ENCODE results near the gene POTEI. TPM values are rescaled to one million over a fixed set of nuclear protein-coding genes. Genes with fewer than 3 reads are reported as not detected.
"Not testable (repeated sequence)": the region's sequence is repeated elsewhere in the genome, so short reads cannot be mapped to it uniquely, and the experiment has no call there.

POTEI gene
- not detected in 2 replicates for total RNA-seq

DNA sequence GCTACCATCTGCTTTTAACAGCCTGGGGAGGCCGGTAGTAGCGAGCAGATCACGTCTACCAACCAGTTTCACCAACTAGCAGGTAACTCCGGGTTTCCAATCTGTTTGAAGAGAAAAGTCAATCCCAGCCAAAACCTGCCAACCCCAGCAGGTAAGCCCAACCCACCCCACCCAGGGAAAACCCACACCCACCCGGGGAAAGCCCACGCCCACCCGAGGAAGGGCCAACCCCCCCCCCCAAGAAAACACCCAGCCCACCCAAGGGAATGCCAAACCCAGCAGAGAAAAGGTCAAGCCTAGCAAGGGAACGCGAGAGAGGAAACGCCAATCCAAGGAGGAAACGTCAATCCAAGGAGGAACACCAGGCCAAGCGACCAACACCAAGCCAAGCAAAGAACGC lies at the start of gene POTEI:
Gene POTEI (minus strand): TSS at position 101 of the 400 bp plus-strand sequence. CDS start 93 bp downstream, at position 8.
- intact Hi-C loops (cut with micrococcal nuclease) = not testable (repeated sequence)

DNA sequence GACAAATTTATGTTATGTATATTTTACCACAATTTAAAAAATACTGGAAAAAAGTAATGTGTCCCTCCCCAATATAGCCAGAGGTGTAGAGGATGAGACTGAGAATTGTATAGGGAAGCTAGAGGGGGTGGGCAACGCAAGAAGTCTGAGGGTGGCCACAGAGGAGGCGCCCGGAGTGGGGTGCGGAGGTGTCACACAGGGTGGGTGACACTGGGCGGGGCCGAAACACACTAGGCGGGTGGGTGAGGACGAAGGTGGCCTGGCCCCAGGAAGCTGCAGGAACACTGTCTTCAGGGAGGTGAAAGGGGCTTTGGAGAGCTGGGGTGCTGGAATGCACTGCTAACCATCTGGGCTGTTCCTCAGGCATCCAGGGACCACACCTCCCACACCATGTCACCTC lies 47.3 kb upstream of the POTEI start:
- intact Hi-C loops (cut with micrococcal nuclease) = not testable (repeated sequence)

DNA sequence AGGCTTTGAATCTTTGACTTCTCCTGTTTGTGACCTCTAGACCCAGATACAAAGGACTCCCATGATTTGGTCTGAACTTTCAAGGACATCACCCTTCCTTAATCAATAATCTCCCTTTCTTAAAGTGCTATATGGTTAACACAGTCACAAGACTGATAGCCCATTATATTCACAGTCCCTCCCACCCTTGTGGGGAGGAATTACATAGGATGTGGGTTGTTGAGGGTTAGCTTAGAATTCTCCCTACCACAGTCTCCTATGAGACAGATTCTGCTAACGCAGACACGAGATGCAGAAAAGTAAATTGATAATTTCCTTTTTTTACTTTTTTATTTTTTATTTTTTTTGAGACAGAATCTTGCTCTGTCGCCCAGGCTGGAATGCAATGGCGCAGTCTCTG lies 45.0 kb upstream of the POTEI start:
- intact Hi-C loops (cut with micrococcal nuclease) = not testable (repeated sequence)

DNA sequence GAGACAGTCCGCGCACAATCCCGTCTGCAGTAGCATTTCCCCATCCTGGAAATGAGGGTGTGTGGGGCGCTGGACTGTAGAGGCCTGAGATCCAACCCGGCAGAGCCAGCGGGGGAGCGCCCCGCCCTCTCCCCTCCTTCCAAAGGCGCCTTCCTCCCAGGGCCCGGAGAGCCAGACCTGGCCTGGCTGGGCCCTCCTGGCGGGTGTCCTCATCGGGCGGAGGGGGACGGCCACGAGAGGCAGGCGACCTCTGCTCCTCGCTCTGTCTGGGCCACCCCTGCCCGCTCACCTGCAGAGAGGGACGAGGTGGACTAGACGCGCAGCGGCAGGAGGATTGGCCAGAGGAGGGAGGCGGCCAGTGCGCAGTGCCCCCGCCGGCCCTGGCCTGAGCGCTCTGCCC lies 40.3 kb upstream of the POTEI start:
- intact Hi-C loops (cut with micrococcal nuclease) = not testable (repeated sequence)

DNA sequence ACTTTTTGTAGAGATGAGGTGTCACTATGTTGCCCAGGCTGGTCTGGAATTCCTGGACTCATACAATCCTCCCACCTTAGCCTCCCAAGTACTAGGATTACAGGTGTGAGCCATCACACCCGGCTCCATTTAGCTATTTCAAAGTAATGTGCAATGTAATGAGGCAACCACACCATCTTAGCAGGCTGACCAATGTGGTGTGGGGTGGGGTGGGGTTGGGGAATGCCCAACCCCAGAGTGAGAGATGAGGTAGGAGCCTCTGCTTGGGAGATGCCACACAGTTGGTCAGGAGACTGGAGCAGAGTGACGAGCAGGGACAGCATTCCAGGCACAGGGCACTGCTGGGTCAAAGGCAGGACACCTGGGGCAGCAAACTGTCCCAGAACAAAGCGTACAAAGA lies 39.3 kb upstream of the POTEI start:
- intact Hi-C loops (cut with micrococcal nuclease) = not testable (repeated sequence)

DNA sequence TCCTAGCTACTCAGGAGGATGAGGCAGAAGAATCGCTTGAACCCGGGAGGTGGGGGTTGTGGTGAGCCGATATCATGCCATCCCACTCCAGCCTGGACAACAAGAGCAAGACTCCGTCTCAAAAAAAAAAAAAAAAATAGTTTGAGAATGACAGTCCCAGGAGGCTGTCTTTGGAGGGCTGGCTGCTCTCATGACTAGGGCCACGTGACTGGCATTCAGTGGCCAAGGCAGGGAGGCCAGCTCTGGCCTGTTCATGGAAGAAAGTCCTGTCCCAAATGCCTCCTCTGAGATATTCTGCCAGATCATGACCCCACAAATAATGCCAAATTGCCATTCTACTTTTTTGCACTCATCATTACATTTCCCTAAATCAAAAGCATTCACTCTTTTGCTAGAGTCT lies 35.9 kb upstream of the POTEI start:
- intact Hi-C loops (cut with micrococcal nuclease) = not testable (repeated sequence)

DNA sequence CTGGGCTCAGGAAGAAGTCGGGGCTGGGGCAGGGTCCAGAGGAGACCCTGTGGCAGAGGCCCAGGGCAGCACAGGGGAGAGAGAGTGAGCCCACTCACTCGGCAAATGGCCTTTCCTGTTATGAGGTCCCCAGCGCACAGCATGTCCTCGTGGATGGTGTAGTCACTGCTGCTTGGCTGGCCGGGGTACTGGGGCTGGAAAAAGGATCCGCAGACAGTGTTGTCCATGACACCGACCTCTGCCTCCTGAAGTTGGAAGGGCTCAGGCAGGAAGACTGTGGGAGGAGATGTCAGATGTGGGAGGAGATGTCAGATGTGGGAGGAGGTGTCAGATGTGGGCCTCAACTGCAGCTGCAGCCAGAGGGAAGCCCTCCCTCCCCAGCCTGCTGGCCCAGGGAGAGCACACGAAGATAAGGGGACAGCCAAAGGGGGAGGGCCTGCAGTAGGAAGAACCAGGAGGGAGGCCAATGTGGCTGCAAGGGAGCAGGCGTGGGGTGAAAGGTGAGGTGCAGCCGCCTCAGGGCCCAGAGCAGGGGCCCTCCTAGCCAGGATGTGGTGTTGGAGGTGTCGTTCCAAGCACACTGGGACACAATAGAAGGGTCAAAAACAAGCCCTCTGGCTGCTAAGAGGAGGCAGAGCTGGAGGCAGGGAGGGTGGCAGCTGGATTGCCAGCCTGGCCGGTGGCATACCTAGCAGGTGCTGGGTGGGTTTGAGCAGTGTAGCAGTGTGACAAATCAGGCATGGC lies 34.8 kb upstream of the POTEI start:
- intact Hi-C loops (cut with micrococcal nuclease) = not testable (repeated sequence)

DNA sequence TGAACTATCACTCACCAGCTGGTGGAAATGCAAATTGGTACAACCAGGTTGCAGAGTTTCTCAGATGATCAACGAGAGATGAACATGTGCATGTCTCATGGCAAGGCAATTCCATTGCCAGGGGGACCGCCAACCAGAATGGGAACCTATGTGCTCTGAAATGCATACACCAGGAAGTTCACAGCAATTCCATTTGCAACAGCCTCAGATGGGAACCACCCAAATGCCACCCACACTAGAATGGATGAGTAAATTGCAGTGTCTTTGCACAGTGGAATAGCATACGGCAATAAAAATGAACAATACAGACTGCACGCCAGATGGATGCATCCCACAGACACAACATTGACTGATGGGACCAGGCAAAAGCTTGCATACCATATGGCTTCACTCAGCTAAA lies 33.7 kb upstream of the POTEI start:
- intact Hi-C loops (cut with micrococcal nuclease) = not testable (repeated sequence)

DNA sequence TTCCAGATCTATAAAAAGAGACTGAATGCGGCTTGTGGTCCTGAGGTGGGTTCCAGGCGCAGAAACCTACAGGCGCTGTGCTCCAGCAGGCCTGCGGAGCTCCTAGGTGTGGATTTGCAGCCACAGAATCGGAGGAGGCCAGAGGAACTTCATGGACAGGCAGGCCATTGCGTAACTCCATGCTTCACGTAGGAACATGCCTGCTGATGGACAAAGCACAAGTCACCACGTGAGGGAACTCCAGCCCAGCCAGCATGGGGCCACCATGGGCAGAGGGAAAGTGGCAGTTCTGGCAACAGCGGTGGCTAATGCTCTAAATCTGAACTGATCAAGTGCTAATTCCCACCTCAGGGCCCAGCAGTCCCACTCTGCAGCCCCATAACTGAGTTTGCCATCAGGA lies 29.1 kb upstream of the POTEI start:
- intact Hi-C loops (cut with micrococcal nuclease) = not testable (repeated sequence)

DNA sequence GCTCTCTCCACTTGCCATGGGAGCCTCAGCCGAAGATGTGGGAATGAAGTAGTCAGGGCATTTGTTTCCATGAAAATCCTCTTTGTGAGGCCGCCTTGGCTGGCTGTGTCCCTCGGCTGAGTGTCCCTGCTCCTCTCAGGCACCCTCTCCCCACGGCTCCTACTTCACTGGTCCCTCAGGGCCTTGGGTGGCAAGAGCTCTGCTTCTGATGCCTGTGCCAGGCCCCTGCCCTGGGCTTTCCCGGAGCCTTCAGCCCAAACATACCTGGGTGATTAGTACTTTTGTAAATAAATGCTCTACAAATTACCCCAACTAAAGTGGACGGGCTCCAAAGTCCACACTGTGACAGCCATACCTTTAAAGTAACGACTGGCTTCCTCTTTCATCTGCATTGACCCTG lies 27.5 kb upstream of the POTEI start:
- intact Hi-C loops (cut with micrococcal nuclease) = not testable (repeated sequence)

DNA sequence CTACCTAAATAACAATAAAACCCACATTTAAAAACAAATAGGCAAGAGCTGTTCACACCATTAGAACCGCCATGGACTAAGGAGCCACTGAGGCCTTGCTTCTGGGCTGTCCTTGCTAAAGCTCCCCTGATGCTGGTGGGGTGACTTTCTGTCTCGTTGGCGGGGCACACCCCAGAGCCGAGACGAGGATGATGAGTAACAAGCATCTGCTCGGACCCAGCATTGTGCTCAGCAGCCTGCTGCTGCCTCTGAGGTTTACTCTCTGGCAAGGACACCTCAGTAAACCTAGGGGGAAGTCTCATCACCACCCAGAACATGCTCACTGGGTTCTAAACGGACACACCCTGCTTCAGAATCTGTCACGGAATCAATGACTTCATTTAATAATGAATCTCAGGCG lies 22.5 kb upstream of the POTEI start:
- intact Hi-C loops (cut with micrococcal nuclease) = not testable (repeated sequence)

DNA sequence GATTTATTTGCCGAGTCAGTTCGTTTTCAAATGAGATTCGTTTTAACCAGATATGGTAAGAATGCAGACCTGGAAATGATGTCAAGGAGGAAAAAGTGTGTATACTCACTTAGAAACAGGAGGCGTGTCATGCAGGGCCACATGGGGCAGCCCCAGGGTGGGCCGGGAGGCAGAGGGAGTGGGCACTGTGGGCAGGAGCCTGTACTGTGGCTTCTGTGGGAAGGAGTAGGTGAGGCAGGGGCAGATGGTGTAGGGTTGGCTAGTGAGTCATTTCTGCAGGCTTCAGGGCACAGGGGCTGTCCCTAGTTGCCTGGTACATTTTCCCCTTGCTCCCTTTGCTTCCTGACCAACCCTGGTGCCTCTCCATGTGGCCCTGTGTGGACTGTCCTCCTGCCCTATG lies 22.1 kb upstream of the POTEI start:
- intact Hi-C loops (cut with micrococcal nuclease) = not testable (repeated sequence)

DNA sequence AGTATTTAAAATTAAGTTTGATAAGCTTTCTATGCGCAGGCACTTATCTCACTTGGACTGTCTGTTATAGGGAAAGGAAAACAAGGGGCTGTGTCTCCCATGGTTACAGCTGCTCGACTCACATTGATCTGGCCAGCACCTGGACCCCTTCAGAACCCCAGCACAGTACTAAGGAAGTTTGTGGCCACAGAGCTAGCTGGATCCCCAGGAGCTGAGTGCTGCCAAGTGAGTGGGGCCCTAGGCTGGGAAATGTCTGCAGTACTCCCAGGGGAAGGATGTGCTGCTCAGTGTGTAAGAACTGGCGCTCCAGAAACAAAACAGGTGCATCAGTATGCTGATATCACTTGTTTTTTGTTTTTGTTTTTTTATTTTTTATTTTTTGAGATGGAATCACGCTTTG lies 21.1 kb upstream of the POTEI start:
- intact Hi-C loops (cut with micrococcal nuclease) = not testable (repeated sequence)

DNA sequence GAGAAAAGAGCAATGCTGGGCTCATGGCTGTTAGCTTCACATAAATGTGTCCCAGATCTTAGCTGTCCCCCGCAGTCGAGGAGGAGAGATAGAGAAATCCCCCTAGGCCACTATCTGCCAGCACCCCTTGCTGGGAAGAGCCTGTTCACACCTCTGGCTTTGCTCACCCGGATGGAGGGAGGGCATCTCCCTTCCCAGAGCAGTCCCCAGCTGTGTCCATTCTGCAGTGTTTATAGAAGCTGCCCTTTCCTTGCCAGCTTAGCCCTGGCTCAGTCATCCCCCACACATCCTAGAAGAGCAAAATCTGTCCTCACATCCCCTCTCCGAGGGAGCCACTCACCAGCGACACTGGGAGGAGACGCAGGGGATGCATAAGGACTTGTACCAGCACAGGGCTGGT lies 20.4 kb upstream of the POTEI start:
- intact Hi-C loops (cut with micrococcal nuclease) = not testable (repeated sequence)

DNA sequence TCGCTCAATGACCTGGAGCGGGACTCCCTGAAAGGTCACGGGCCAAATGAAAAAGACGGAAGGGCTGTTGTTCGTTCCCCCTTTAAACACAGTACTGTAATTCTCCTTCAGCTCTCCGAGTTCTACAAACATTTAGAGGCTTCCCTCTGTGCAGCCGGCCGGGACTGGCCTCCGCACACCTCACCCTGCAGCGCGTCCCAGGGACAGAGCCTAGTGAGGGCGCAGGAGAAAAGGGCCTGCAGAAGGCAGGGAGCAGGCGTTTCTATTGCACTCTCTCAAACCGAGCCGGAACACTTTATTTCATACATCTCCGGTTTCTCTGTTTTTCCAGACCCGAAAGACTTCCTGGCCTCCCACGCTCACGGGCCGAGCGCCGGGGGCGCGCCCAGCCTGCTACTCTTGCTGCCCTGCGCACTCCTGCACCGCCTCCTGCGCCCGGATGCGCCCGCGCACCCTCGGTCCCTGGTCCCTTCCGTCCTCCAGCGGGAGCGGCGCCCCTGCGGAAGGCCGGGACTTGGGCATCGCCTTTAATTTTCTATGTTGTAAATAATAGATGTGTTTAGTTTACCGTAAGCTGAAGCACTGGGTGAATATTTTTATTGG lies 18.3 kb upstream of the POTEI start:
- intact Hi-C loops (cut with micrococcal nuclease) = not testable (repeated sequence)

DNA sequence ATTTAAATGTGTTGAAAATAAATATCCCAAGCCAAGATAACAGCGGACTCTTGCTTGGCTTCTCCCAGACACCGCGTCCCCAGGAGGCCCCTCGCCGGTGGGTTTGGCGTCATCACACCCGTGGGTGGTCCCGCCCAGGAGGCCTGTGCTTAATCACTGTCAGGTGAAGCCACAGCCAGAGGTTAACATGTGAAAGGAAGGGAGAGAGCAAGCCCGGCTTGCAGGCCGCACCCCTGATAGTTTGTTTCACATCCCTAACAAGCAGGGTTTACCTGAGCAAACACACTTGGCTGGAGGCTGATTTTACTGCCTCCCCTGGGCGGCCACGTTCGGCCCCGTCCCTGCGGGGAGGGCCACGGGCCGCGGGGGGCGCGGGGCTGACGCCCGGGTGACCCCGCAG lies 13.3 kb upstream of the POTEI start:
- intact Hi-C loops (cut with micrococcal nuclease) = not testable (repeated sequence)

DNA sequence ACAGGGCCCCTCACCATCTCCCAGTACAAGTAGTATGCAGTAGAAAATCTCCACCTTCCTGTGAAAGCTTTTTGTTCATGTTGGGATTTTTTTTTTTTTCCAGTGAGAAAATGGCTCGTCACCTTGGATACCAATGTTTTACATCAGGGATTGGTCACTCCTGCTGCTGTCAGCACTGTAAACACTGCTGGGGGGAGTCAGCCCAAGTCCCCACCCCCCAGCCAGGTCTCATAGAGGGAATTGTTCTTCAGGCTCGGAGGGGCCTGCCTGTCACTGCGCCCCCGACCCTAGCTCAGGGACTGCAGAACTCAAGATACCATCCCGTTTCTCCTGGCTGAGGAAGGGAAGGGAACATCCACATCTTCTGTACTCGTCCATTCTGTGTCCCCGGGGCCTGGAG lies 11.9 kb upstream of the POTEI start, which contains the start of gene CFC1B:
Gene CFC1B (plus strand): TSS at position 231 of the 400 bp plus-strand sequence. CDS start 263 bp downstream, outside the sequence.
- intact Hi-C loops (cut with micrococcal nuclease) = not testable (repeated sequence)

DNA sequence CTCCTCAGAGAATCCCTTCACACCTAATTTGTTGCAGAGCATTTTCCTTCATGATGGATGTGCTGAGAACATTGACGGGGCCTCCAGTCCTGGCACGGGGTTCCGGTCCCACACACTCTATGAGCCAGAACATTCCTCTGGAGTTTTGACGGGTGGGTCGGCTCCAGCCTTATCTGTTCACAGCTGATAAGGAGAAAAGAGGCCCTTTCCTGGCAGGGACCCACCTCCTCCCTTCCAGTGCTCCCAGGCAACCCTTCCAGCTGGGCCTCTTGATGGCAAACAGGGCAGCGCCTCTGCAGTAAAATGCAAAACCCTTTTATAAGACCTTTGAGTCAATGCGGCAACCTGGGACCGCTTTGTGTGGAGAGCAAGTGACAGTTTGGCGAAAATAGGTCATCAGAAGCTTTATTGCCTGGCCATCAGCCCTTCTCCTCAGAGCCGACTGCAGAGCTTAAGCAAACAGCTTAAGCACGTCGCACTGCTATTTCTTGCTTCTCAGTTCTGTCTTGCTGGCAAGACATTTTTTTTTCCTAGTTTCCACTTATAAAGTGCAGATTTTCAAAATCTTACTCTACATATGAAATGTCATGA lies 9.5 kb upstream of the POTEI start:
- intact Hi-C loops (cut with micrococcal nuclease) = not testable (repeated sequence)

DNA sequence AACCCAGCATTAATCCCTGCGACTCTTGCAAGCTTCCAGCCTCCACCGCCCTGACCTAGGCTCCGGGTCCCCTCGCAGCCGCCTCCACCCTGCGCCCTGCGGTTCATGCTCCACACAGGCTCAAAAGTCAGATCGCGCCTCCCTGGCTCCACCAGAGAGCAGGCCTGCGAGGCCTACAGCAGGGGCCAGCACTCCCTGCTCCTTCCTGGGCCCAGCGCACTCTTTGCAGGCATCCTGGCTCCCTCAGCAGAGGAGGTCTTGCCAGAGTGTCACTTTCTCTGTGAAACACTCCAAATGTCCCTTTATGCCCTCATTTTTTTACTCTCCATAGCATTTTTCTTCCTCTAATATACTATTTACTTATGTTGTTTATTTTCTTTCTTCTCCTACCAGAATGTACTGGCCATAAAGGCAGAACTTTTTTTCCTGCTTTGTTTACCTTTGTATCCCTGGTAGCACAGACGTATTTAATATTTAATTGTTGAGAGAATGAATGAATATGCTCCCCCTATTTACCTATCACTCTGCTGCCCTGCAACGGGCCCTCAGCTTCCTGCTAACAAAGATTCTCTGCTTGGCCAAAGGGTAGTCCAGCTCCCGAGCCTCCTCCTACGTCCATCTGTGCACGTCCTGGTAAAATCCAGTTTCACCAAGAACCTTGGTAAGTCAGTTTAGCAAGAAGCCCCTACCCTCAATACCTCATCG lies 2.8 kb upstream of the POTEI start:
- intact Hi-C loops (cut with micrococcal nuclease) = not testable (repeated sequence)

DNA sequence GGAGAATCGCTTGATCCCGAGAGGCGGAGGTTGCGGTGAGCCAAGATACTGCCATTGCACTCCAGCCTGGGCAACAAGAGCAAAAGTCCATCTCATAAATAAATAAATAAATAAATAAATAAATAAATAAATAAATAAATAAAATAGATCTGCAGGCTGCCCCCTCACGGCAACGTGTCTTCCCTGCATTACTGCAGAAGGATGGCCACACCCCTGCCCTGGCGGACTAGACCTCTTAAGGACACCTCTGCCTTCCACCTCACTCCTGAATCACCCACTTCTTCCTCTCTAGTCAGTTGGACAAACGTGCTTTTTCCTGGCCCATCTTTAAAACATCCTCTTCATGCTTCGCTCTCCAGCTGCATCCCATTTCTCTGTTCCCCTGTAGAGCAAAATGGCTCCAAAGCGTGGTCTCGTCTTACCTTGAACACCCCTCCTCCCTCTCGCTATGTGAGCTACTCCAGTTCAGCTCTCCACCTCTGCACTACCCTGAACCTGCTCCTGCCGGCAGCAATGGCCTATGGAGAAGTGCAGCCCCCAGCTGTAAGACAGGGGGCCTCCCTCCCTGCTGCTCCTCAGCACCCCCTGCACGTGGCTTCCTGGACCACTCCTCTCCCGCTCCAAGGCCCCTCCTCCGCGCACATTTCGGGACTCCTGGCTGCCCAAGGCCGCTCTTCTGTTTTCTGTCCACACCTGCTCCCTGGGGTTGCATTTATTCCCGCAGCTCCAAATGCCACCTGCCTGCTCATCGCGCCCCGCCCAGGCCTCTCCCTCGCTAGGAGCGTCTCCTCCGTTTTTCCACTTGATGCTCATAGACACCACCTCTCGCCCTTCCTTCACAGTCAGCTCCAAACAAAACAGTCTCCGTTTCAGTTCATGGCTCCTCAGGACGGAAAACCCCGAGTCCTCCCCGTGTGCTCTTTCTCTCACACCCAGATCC lies 1.9 kb upstream of the POTEI start:
- intact Hi-C loops (cut with micrococcal nuclease) = not testable (repeated sequence)

DNA sequence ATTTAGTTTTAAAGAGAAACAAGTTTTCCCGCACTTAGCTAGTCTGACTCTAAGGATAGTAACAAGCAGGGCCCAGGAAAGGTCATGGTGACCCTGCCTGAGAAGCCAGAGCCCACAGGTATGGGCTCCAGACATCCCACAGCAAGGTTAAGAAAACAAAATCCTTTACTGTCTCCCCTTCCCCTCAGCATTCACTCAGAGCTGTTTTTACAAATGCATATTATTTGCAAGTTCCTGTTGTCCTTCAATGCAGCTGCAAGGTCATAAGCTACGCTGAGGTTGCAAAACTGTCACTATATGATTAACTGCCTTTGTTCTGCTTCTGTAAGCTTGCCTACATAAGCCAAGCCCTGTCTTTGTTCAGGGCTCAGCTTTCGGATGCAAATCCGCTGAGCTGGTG lies 18.1 kb downstream of the POTEI start:
- intact Hi-C loops (cut with micrococcal nuclease) = not testable (repeated sequence)
